ENCODE measurements around the gene HNF1A. TPM values are rescaled to one million over a fixed set of nuclear protein-coding genes. Genes with fewer than 3 reads are reported as not detected.

HNF1A gene
- polyA plus RNA-seq, 1 donor (not counting 4 experiments of a cell fraction or from before 2014, with no cell fraction given), result not detected

DNA sequence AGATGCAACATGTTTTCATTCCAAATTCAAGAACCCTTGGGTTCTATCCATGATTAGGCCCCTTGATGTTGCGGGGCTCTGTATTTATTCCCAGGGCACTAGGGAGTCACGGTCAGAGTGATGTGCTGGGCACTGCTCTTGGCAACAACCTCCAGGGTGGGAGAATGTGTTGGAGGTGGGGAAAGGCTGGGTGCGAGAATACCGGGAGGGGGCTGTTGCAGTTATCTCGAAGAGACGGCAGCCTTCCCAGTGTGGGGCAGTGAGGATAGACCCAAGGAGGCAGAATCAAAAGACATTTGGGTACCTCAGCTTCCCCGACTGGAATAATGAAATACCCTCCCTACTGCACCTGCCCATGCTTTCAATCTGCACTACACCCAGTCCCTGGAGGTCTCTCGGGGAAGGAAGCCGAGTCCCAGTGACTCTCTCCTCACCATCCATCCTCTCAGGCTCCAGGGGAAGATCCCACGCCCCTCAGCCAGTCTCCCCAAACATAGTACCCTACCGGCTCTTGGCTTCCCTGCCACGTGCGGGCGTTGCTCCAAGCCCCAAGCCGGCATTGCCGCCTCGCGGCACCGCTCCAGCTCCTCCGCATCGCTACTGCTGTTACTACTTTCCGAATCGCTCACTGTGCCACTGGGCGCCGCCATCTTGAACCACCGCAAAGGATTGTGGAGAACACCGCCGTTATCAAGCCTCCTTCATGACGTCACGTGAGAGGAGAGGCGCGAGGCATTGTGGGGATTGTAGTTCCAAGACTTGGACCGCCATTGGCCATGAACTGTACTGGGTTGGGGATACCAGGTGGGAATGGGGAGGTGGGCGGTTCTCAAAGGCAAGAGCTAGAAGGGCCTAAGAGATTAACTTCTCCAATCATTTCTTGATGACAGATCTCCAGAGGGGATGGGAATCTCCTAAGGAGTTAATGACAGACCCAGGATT lies 37.8 kb downstream of the HNF1A start, which contains the start of gene C12orf43:
C12orf43 (minus strand) TSS at position 663 of the 942 bp plus-strand sequence; CDS start at position 650, 13 bp downstream.
- FAIRE-seq, result peak; percentile 20
- peak within 1 kb of the TSS; percentile 95 for H2AFZ ChIP-seq (ENCODE audit: control insufficient read depth, low read length)
- H3K4me1 ChIP-seq (ENCODE audit: control insufficient read depth, extremely low read depth, insufficient read depth, low read length), result peaks cover 6% of the 10 kb centered on the region
- H3K9me1 ChIP-seq (ENCODE audit: control insufficient read depth, extremely low read depth, insufficient read depth, low read length), result no peaks in the 10 kb centered on the region
- H3K9ac ChIP-seq (ENCODE audit: control insufficient read depth, extremely low read depth, insufficient read depth, low read length), result peak within 1 kb of the TSS; percentile 92
- peak within 1 kb of the TSS; percentile 70 for H3K27ac ChIP-seq (ENCODE audit: control insufficient read depth, insufficient read depth, low read length)
- H3K36me3 ChIP-seq (ENCODE audit: control insufficient read depth in 2 of 2, extremely low read depth in 1 of 2, insufficient read depth in 2 of 2, low read length in 2 of 2), result peaks cover 8 to 9% of the 10 kb centered on the region in 2 experiments
- H3K27me3 ChIP-seq (ENCODE audit: control insufficient read depth, extremely low read depth, insufficient read depth, low read length), result no peaks in the 10 kb centered on the region
- DNase-seq (ENCODE audit: low read depth, low spot score), result peak; percentile 48
- peaks cover 14% of the 10 kb centered on the region for H3K79me2 ChIP-seq (ENCODE audit: control insufficient read depth, insufficient read depth, low read length)
- no peaks in the 10 kb centered on the region for H4K20me1 ChIP-seq (ENCODE audit: control insufficient read depth, extremely low read depth, insufficient read depth, low read length)
- dilution Hi-C loops (cut with MboI; ENCODE audit: extremely low pct_ligation_motif_present, low sequenced_read_pairs), result no loop called here
- peak within 1 kb of the TSS; percentile 77 to 91 (median 88) for H3K4me3 ChIP-seq (ENCODE audit: control insufficient read depth in 2 of 3, extremely low read depth in 1 of 3, insufficient read depth in 2 of 3, low read depth in 1 of 3, low read length in 3 of 3)
- TF ChIP-seq CTCF (optimal IDR thresholded peaks at IDR 0.05 in 1 of 3, IDR thresholded peaks at IDR 0.05 in 1 of 3, conservative IDR thresholded peaks at IDR 0.05 in 1 of 3; ENCODE audit: extremely low read depth in 1 of 3, insufficient read depth in 2 of 3, low read length in 3 of 3), result no peak
- TF ChIP-seq EZH2 (IDR thresholded peaks at IDR 0.05; ENCODE audit: low read length), result no peak
- H3K4me2 ChIP-seq (ENCODE audit: control insufficient read depth, extremely low read depth, insufficient read depth, low read depth, low read length), result peak within 1 kb of the TSS; percentile 89
- no peaks in the 10 kb centered on the region for H3K9me3 ChIP-seq (ENCODE audit: control insufficient read depth, low read depth, low read length)

DNA sequence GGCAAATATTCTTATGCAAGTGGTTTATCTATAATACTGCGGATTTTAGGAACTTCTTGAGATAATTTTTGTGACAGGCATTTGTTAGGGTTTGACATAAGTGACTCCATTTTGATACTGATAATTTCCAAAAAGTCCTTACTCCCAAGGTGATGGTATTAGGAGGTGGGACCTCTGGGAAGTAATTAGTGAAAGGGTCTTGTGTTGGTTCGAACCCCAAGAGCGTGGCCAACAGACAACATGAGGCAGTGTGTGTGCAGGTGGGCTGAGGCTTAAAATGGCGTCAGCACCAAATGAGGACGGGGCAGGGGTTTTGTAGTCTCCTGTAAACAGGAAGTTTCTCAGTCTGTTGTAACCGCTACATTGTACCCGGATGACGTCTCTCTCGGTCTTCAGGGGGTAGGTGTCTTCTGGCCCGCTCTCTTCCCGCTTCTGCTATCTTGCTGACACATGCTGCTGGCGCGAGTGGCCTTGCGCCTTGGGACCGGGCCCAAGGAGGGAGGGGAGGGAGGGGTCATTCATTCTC lies 39.7 kb downstream of the HNF1A start:
- no peak overlapping the region for H3K27ac ChIP-seq (ENCODE audit: control insufficient read depth, insufficient read depth, low read length)
- DNase-seq (ENCODE audit: low read depth, low spot score), result no peak
- FAIRE-seq, result no peak
- H3K36me3 ChIP-seq (ENCODE audit: control insufficient read depth in 2 of 2, extremely low read depth in 1 of 2, insufficient read depth in 2 of 2, low read length in 2 of 2), result peaks cover 3 to 4% of the 10 kb centered on the region in 2 experiments
- no peak overlapping the region for H2AFZ ChIP-seq (ENCODE audit: control insufficient read depth, low read length)
- TF ChIP-seq CTCF (optimal IDR thresholded peaks at IDR 0.05 in 1 of 3, IDR thresholded peaks at IDR 0.05 in 1 of 3, conservative IDR thresholded peaks at IDR 0.05 in 1 of 3; ENCODE audit: extremely low read depth in 1 of 3, insufficient read depth in 2 of 3, low read length in 3 of 3) (no peak), EZH2 (IDR thresholded peaks at IDR 0.05; ENCODE audit: low read length) (no peak)
- dilution Hi-C loops (cut with MboI; ENCODE audit: extremely low pct_ligation_motif_present, low sequenced_read_pairs), result no loop called here
- H3K9me1 ChIP-seq (ENCODE audit: control insufficient read depth, extremely low read depth, insufficient read depth, low read length), result no peaks in the 10 kb centered on the region
- H3K9ac ChIP-seq (ENCODE audit: control insufficient read depth, extremely low read depth, insufficient read depth, low read length), result no peak overlapping the region
- no peaks in the 10 kb centered on the region for H3K9me3 ChIP-seq (ENCODE audit: control insufficient read depth, low read depth, low read length)
- H3K4me1 ChIP-seq (ENCODE audit: control insufficient read depth, extremely low read depth, insufficient read depth, low read length), result peaks cover 6% of the 10 kb centered on the region
- H4K20me1 ChIP-seq (ENCODE audit: control insufficient read depth, extremely low read depth, insufficient read depth, low read length), result no peaks in the 10 kb centered on the region
- no peak overlapping the region for H3K4me3 ChIP-seq (ENCODE audit: control insufficient read depth in 2 of 3, extremely low read depth in 1 of 3, insufficient read depth in 2 of 3, low read depth in 1 of 3, low read length in 3 of 3)
- no peak overlapping the region for H3K4me2 ChIP-seq (ENCODE audit: control insufficient read depth, extremely low read depth, insufficient read depth, low read depth, low read length)
- H3K27me3 ChIP-seq (ENCODE audit: control insufficient read depth, extremely low read depth, insufficient read depth, low read length), result no peaks in the 10 kb centered on the region
- H3K79me2 ChIP-seq (ENCODE audit: control insufficient read depth, insufficient read depth, low read length), result peaks cover 14% of the 10 kb centered on the region
